Suprapubic skin (tissue), 4 donors: Measurements from ENCODE around the gene SPRYD3. TPM values are rescaled to one million over a fixed set of nuclear protein-coding genes. Genes with fewer than 3 reads are reported as not detected.

Source experiments
- DNase-seq, 2 donors: peaks; one replicate each; pipeline ENCODE4 v3.0.0-alpha.2; 2019; ENCODE audit warnings: low spot score in 2 of 2
- H3K27ac ChIP-seq: fragments of 200-600 bp; sonication (generic); one replicate; pipeline ENCODE4 v1.5.1; 2019
- H3K27me3 ChIP-seq: fragments of 200-600 bp; sonication (generic); one replicate; pipeline ENCODE4 v1.5.1; 2019
- H3K36me3 ChIP-seq: fragments of 200-600 bp; sonication (generic); one replicate; pipeline ENCODE4 v1.5.1; 2019
- H3K4me1 ChIP-seq: fragments of 200-600 bp; sonication (generic); one replicate; pipeline ENCODE4 v1.5.1; 2019
- H3K4me3 ChIP-seq: fragments of 200-600 bp; sonication (generic); one replicate; pipeline ENCODE4 v1.5.1; 2019; ENCODE audit warnings: mild to moderate bottlenecking
- H3K9me3 ChIP-seq: fragments of 200-600 bp; sonication (generic); one replicate; pipeline ENCODE4 v1.5.1; 2019
- EP300 ChIP-seq: sonication (generic); formaldehyde crosslinking; IDR thresholded peaks from one replicate; pipeline ENCODE4 v1.6.1; 2017; ENCODE audit warnings: antibody characterized with exemption
- POLR2A ChIP-seq, 2 donors: fragments of 450-650 bp; IDR thresholded peaks; one replicate each; pipeline ENCODE4 v1.6.1; 2017; ENCODE audit warnings: antibody characterized with exemption in 2 of 2, mild to moderate bottlenecking in 2 of 2, moderate library complexity in 2 of 2
- POLR2AphosphoS5 ChIP-seq, 3 donors: sonication (generic); formaldehyde crosslinking; IDR thresholded peaks; one replicate each; pipeline ENCODE4 v1.6.1; 2017; ENCODE audit warnings: antibody characterized with exemption in 3 of 3
- WGBS: methylation state at CpG from one replicate; pipeline ENCODE4 v1.1.5; 2018; 5-methylcytosine and 5-hydroxymethylcytosine counted together
- total RNA-seq, 4 donors: library from RNA; depleted of rRNA; stranded (reverse); fragments of >200 nt; gene quantifications; one replicate each; pipeline ENCODE4 v1.1.0, GENCODE V29; 2016
- TF ChIP-seq, protein P1 (sequence below), 2 donors: fragments of 200-600 bp in 1 of 2; fragments of 450-650 bp in 1 of 2; sonication (generic) in 1 of 2; IDR thresholded peaks; one replicate each; pipeline ENCODE4 v1.5.1; 2016 to 2019; ENCODE audit warnings: antibody characterized with exemption in 2 of 2, mild to moderate bottlenecking in 1 of 2, moderate library complexity in 1 of 2

The SPRYD3 gene
- total RNA-seq, 4 donors from 2014 or later: 26.4 to 44.0 (median 34.4) TPM

DNA sequence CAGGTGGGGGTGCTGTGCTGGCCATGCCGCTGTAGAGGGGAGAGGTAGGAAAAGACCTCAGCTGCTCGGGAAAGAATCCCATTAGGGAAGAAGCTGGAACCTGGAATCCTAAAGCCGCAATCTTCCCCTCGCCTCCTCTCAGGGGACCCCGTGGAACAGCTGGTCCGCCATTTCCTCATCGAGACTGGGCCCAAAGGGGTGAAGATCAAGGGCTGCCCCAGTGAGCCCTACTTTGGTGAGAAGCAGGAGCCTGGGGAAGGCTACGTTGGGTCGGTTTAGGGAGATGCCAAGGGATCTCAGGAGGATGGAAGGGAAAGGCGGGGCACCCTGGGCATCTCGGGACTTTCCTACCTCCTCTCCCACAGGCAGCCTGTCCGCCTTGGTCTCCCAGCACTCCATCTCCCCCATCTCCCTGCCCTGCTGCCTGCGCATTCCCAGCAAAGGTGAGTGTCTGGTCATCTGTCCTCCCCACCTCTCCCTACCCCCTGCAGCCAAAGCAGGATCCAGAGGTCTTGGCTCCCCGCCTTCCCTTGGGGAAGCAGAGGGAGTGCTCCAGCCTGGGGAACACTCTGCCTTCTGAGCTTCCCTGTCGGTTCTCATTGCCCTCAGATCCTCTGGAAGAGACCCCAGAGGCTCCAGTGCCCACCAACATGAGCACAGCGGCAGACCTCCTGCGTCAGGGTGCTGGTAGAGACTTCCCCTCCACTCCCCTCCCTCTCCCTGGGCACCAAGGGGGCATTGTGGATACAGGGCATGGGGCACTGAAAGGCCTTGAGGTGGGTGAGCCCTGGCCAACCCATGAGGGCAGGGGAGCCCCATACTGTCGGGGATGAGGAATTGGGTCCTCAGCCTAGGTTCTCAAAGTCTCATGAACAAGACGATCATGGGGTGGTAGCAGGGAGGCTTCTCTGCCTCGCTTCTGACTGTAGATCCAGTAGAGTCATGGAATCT, 16.9 kb downstream of the SPRYD3 start:
- 63% methylated on average over 16 of the region's 20 CpGs for WGBS
- peak overlapping the region; percentile 8 for H3K27ac ChIP-seq
- H3K27me3 ChIP-seq: no peaks in the 10 kb centered on the region
- peaks cover 69% of the 10 kb centered on the region for H3K4me1 ChIP-seq
- no peaks in the 10 kb centered on the region for H3K9me3 ChIP-seq
- TF ChIP-seq POLR2AphosphoS5 (IDR thresholded peaks at IDR 0.05) (no peak), EP300 (no peak), POLR2A (IDR thresholded peaks at IDR 0.05) (no peak)
- TF ChIP-seq, protein P1, sequence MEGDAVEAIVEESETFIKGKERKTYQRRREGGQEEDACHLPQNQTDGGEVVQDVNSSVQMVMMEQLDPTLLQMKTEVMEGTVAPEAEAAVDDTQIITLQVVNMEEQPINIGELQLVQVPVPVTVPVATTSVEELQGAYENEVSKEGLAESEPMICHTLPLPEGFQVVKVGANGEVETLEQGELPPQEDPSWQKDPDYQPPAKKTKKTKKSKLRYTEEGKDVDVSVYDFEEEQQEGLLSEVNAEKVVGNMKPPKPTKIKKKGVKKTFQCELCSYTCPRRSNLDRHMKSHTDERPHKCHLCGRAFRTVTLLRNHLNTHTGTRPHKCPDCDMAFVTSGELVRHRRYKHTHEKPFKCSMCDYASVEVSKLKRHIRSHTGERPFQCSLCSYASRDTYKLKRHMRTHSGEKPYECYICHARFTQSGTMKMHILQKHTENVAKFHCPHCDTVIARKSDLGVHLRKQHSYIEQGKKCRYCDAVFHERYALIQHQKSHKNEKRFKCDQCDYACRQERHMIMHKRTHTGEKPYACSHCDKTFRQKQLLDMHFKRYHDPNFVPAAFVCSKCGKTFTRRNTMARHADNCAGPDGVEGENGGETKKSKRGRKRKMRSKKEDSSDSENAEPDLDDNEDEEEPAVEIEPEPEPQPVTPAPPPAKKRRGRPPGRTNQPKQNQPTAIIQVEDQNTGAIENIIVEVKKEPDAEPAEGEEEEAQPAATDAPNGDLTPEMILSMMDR (IDR thresholded peaks at IDR 0.05): no peak
- DNase-seq: peak; percentile 55 to 78
- H3K4me3 ChIP-seq: no peak overlapping the region
- H3K36me3 ChIP-seq: peaks cover 85% of the 10 kb centered on the region

DNA sequence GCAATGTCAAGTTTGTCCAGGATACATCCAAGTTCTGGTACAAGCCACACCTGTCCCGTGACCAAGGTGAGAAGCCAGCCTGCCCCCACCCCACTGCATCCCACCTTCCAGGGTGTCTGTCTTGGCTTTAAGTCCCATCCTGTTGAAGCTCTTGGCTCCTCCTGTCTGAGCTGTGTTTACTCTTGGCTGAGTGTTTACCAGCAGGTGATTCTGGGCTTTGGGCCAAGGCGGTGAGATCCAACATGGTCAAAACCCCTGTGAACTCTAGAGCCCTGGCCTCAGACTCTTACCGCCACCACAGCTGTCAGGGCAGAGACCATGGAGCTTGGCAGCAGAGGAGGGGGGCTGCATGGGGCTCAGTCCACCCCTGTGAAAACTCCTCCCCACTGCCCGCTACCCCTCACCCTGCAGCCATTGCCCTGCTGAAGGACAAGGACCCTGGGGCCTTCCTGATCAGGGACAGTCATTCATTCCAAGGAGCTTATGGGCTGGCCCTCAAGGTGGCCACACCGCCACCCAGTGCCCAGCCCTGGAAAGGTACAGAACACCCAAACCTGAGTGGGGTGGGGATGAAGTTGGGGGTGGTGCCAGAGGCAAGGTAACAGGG, 17.7 kb downstream of the SPRYD3 start:
- TF ChIP-seq POLR2A (IDR thresholded peaks at IDR 0.05): no peak
- no peak for TF ChIP-seq EP300
- no peak for TF ChIP-seq POLR2AphosphoS5 (IDR thresholded peaks at IDR 0.05)
- TF ChIP-seq, protein P1 (IDR thresholded peaks at IDR 0.05): no peak
- Histone ChIP-seq H3K36me3 (peaks cover 88% of the 10 kb centered on the region), H3K4me3 (no peak overlapping the region), H3K9me3 (no peaks in the 10 kb centered on the region), H3K27me3 (no peaks in the 10 kb centered on the region), H3K4me1 (peaks cover 69% of the 10 kb centered on the region), H3K27ac (no peak overlapping the region)
- DNase-seq: peak in 1 of 2 donors; percentile 78
- WGBS: 67% methylated on average over 1 of the region's 5 CpGs

DNA sequence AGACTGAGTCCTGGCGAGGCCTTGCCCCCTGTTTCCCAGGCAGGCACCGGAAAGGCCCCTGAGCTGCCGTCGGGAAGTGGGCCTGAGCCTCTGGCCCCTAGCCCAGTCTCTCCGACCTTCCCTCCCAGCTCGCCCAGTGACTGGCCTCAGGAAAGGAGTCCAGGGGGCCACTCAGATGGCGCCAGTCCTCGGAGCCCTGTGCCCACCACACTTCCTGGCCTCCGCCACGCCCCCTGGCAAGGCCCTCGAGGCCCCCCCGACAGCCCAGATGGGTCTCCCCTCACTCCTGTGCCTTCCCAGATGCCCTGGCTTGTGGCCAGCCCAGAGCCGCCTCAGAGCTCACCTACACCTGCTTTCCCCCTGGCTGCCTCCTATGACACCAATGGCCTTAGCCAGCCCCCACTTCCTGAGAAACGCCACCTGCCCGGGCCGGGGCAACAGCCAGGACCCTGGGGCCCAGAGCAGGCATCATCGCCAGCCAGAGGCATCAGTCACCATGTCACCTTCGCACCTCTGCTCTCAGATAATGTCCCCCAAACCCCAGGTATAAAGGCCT, 18.4 kb downstream of the SPRYD3 start:
- Histone ChIP-seq H3K27ac (peak overlapping the region; percentile 9), H3K4me1 (peaks cover 65% of the 10 kb centered on the region), H3K27me3 (no peaks in the 10 kb centered on the region), H3K4me3 (no peak overlapping the region), H3K9me3 (no peaks in the 10 kb centered on the region), H3K36me3 (peaks cover 89% of the 10 kb centered on the region)
- TF ChIP-seq POLR2A (IDR thresholded peaks at IDR 0.05): no peak
- peak in 1 of 2 donors; percentile 81 for DNase-seq
- WGBS: 48% methylated on average over 15 of the region's 18 CpGs

DNA sequence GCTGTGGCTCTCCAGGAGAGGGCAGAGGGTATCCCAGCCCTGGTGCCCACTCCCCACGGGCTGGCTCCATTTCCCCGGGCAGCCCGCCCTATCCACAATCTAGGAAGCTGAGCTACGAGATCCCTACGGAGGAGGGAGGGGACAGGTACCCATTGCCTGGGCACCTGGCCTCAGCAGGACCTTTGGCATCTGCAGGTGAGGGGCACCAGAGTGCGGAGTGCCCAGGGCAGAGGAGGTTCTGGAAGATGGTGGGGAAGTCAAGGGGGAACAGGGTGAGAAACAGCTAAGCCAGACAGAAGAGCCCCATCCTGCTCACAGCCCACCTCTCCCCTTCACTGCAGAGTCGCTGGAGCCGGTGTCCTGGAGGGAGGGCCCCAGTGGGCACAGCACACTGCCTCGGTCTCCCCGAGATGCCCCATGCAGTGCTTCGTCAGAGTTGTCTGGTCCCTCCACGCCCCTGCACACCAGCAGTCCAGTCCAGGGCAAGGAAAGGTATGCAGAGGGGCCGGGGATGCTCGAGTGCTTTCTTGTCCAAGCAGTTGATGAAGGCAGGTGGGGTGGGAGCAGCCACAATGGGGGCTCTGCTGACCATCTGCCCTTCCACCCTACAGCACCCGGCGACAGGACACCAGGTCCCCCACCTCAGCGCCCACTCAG, 19.0 kb downstream of the SPRYD3 start:
- H3K9me3 ChIP-seq: no peaks in the 10 kb centered on the region
- H3K27me3 ChIP-seq: no peaks in the 10 kb centered on the region
- peaks cover 68% of the 10 kb centered on the region for H3K4me1 ChIP-seq
- H3K4me3 ChIP-seq: no peak overlapping the region
- TF ChIP-seq EP300 (no peak), POLR2AphosphoS5 (IDR thresholded peaks at IDR 0.05) (no peak), POLR2A (IDR thresholded peaks at IDR 0.05) (no peak)
- TF ChIP-seq, protein P1 (IDR thresholded peaks at IDR 0.05): no peak
- 83% methylated on average over 17 of the region's 17 CpGs for whole genome bisulfite sequencing
- peaks cover 90% of the 10 kb centered on the region for H3K36me3 ChIP-seq
- H3K27ac ChIP-seq: peak overlapping the region; percentile 18
- DNase-seq: peak in 1 of 2 donors; percentile 76

DNA sequence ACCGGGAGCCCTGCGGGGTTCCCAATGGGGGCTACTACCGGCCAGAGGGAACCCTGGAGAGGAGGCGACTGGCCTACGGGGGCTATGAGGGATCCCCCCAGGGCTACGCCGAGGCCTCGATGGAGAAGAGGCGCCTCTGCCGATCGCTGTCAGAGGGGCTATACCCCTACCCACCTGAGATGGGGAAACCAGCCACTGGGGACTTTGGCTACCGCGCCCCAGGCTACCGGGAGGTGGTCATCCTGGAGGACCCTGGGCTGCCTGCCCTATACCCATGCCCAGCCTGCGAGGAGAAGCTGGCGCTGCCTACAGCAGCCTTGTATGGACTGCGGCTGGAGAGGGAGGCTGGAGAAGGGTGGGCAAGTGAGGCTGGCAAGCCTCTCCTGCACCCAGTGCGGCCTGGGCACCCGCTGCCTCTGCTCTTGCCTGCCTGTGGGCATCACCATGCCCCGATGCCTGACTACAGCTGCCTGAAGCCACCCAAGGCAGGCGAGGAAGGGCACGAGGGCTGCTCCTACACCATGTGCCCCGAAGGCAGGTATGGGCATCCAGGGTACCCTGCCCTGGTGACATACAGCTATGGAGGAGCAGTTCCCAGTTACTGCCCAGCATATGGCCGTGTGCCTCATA, 19.6 kb downstream of the SPRYD3 start:
- no peak overlapping the region for H3K4me3 ChIP-seq

More for the DNA sequence above, 19.6 kb downstream of the SPRYD3 start:
- H3K36me3 ChIP-seq: peaks cover 85% of the 10 kb centered on the region
- H3K9me3 ChIP-seq: no peaks in the 10 kb centered on the region
- no peaks in the 10 kb centered on the region for H3K27me3 ChIP-seq
- WGBS: 80% methylated on average over 8 of the region's 24 CpGs
- TF ChIP-seq EP300: no peak
- TF ChIP-seq POLR2A (IDR thresholded peaks at IDR 0.05): no peak
- TF ChIP-seq POLR2AphosphoS5 (IDR thresholded peaks at IDR 0.05): no peak
- TF ChIP-seq, protein P1 (IDR thresholded peaks at IDR 0.05): no peak
- peaks cover 66% of the 10 kb centered on the region for H3K4me1 ChIP-seq
- H3K27ac ChIP-seq: peak overlapping the region; percentile 18
- DNase-seq: peak in 1 of 2 donors; percentile 80
